AG10803 (cell line): ENCODE data around the gene NEURL3.
"Not testable (repeated sequence)": the region's sequence is repeated elsewhere in the genome, so short reads cannot be mapped to it uniquely, and the experiment has no call there.

ENCODE experiments used
- DNase-seq: peaks from one replicate; pipeline ENCODE4 v3.0.0; 2010; ENCODE audit warnings: low read depth
- H3K4me3 ChIP-seq: 2 replicates; pipeline ENCODE4 v1.5.1; 2011; ENCODE audit warnings: mild to moderate bottlenecking, low read length, control low read depth
- CTCF ChIP-seq: conservative IDR thresholded peaks from 2 replicates; pipeline ENCODE4 v1.5.1; 2011; ENCODE audit warnings: mild to moderate bottlenecking, low read length, control low read depth, inconsistent platforms

The NEURL3 gene

DNA sequence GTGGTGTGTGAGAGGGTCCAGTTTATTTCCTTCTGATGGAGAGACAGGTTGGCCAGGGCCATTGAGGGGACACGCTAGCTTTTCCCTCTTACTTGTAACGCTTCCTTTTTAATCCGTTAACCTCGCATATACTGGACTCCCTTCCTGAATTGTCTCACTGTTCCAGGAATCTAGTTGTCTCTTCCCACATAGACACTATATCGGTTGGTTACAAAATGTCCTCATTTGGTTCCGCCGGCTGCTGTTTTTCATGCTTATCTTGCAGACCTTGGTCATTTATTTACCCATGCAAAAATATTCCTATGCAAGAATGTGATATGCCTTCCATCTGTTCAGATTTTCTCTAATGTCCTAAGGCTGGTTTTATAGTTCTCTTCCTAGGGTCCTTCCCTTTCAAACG, 35.0 kb downstream of the NEURL3 start:
- H3K4me3 ChIP-seq = no peak overlapping the region

GRCh38 chr2:96468904-96469303, 36.3 kb downstream of the NEURL3 start:
- TF ChIP-seq CTCF = no peak
- no peak for DNase-seq
- no peak overlapping the region for H3K4me3 ChIP-seq

More for the DNA sequence above, 35.0 kb downstream of the NEURL3 start:
- DNase-seq = no peak
- TF ChIP-seq CTCF = no peak

DNA sequence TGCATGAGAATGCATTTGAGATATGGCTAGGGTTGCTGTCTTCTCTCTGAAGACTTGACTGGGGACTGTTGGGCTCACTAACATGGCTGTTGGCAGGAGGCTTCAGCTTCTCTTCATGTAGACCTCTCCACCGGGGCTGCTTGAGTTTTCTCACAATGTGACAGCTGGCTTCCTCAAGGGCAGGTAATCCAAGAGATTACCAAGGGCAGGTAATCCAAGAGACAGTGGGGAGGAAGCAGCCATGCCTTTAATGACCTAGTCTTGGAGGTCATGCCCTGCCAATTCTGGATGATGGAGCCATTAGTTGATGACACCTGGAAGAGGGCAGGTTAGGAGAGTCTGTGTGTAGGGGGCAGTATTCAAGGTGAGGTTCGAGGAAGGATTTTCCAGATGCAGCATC, 40.5 kb downstream of the NEURL3 start:
- TF ChIP-seq CTCF = no peak
- no peak overlapping the region for H3K4me3 ChIP-seq
- DNase-seq = no peak

DNA sequence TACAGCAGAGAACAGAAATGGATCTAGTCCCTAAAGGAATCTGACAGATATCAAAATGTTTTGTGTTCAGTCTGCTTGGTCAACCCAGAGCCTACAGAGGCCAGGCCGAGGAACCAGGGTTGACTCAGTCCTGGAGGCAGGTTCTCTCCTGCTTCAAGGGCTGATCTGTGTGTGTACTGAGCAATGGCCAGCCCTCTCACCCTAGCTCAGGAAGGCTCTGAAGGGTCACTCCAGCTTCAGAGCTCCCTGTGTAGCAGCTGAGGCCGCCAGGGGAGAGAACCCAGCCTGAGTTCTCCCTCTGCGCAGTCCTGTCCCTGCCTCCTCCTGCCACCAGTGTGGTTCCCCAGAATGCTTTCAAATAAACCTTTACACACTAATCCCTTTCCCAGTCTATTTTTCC, 41.1 kb downstream of the NEURL3 start:
- H3K4me3 ChIP-seq = no peak overlapping the region
- DNase-seq = no peak
- no peak for TF ChIP-seq CTCF

- no peak for DNase-seq
- H3K4me3 ChIP-seq = no peak overlapping the region
- TF ChIP-seq CTCF = no peak
Observed at GRCh38 chr2:96463119-96463518, 42.0 kb downstream of the NEURL3 start.

DNA sequence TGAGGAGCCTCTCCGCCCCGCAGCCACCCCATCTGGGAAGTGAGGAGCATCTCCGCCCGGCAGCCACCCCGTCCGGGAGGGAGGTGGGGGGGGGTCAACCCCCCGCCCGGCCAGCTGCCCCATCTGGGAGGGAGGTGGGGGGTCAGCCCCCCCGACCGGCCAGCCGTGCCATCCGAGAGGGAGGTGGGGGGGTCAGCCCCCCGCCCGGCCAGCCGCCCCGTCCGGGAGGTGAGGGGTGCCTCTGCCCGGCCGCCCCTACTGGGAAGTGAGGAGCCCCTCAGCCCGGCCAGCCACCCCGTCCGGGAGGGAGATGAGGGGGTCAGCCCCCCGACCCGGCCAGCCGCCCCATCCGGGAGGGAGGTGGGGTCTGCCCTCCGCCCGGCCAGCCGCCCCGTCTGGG, 43.5 kb downstream of the NEURL3 start:
- not testable (repeated sequence) for H3K4me3 ChIP-seq, DNase-seq

DNA sequence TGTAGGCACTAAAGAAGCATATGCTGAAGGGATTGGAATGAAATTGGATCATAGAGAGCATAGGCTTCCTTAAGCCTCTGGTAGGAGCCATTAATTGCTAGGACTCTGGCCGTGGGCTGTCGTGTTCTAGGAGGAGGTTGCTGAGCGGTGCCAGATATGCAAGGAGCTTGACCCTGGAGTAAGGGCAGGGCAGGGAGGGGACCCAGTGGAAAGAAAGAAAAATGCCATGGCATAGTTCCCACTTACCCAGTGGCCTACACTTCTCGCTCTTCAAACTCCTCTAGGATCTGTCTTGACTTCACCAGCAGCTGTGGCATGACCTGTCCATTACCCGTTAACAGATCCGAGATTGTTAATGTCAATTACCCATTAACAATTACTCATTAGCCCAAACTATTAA, 53.1 kb downstream of the NEURL3 start:
- no peak overlapping the region for H3K4me3 ChIP-seq

More for the DNA sequence above, 53.1 kb downstream of the NEURL3 start:
- no peak for DNase-seq
- no peak for TF ChIP-seq CTCF
